ENCODE data around the gene SLC25A18.

GRCh38 chr22:17549183-17549582 lies 14.1 kb upstream of the SLC25A18 start:
- TF ChIP-seq, protein P1, sequence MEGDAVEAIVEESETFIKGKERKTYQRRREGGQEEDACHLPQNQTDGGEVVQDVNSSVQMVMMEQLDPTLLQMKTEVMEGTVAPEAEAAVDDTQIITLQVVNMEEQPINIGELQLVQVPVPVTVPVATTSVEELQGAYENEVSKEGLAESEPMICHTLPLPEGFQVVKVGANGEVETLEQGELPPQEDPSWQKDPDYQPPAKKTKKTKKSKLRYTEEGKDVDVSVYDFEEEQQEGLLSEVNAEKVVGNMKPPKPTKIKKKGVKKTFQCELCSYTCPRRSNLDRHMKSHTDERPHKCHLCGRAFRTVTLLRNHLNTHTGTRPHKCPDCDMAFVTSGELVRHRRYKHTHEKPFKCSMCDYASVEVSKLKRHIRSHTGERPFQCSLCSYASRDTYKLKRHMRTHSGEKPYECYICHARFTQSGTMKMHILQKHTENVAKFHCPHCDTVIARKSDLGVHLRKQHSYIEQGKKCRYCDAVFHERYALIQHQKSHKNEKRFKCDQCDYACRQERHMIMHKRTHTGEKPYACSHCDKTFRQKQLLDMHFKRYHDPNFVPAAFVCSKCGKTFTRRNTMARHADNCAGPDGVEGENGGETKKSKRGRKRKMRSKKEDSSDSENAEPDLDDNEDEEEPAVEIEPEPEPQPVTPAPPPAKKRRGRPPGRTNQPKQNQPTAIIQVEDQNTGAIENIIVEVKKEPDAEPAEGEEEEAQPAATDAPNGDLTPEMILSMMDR (IDR thresholded peaks at IDR 0.05): no peak
- TF ChIP-seq POLR2A (IDR thresholded peaks at IDR 0.05): no peak
